GM10847 (cell line): ENCODE measurements around the gene CCKAR.

Experiments
- POLR2A ChIP-seq: IDR thresholded peaks from 2 replicates; pipeline ENCODE4 v1.6.1; 2011; ENCODE audit not compliant: insufficient read length; ENCODE audit errors: extremely low read depth

Gene CCKAR

GRCh38 chr4:26452565-26453531 is 37.4 kb downstream of the CCKAR start:
- TF ChIP-seq POLR2A = no peak

DNA sequence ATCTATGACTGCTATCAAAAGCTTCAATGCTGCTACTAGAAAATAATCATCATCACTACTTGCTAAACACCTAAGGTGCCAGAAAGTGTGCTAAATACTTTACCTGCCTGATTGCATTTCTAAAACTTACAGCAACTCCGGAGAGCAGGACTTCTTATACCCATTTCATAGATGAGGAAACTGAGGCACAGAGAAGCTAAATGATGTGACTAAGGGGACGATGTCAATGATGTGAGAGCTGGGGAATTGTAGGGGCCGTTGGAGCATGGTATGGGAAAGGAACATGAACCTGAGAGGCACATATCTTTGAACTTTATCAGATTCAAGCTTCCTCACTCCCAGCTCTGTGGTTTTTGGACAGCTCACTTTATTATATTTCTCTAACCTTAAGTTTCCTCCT is 38.7 kb downstream of the CCKAR start:
- TF ChIP-seq POLR2A = no peak

DNA sequence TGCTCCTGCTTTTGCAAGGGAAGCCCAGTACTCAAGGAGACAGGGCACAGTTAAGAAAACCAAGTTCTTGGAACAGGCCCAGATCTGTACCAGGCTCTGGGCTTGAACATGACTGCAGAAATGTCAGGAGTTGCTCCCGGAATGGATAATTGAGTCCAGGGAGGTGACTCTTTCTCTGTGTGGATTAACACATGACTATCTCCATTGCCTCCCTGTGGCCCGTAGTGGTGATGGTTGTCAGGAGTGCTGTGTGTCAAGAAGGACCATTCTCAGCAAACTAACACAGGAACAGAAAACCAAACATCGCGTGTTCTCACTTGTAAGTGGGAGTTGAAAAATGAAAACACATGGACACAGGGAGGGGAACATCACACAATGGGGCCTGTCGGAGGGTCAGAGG is 39.9 kb downstream of the CCKAR start:
- TF ChIP-seq POLR2A = no peak

- no peak for TF ChIP-seq POLR2A
Measured at GRCh38 chr4:26447378-26447777, 42.9 kb downstream of the CCKAR start.

- no peak for TF ChIP-seq POLR2A
Measured at GRCh38 chr4:26441771-26442170, 48.5 kb downstream of the CCKAR start.

DNA sequence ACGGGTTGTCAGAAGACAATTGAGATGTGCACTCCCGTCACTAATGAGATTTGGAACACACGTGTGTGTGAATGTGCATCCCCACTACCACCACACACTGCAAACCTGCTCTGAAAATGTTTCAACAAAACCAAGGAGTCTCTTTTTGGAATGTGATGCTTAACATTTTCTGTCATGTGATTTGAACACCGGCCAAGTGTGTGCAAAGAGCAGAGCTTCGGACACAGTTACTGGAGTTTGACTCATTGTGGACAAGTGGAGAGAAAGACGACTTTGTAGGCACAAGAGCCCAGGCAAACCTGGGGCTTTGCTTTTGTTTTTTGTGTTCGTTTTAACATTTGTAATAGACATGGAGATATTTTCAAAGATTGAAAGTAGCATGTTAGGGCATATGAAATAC is 49.2 kb downstream of the CCKAR start:
- TF ChIP-seq POLR2A = no peak

DNA sequence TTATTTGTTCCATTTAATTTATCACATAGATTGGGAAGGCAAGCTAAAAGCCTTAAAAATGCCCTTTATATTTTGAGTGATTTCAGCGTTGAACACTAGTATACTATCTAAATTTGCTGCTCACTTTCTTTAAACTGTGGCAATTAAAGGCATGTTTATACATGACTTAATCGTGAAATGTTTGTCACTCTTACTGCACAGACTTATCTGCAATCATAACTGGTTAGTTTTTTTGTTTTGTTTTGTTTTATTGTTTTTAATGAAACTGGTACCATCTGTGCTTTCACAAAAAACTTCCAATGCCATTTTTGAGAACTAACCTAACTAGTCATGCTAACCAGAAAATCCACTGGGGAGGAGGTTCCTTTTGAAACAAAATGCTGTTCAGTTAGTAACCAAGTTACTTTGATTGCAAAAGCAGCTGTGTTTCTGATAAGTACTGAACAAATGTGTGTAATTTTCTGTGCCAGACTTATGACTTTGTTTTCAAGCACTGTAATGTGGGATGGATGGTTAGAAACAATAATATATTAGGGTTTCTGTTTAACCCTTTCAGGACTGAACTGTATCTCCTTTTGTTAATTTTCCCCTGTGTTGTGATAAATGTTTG is 56.1 kb downstream of the CCKAR start:
- no peak for TF ChIP-seq POLR2A

DNA sequence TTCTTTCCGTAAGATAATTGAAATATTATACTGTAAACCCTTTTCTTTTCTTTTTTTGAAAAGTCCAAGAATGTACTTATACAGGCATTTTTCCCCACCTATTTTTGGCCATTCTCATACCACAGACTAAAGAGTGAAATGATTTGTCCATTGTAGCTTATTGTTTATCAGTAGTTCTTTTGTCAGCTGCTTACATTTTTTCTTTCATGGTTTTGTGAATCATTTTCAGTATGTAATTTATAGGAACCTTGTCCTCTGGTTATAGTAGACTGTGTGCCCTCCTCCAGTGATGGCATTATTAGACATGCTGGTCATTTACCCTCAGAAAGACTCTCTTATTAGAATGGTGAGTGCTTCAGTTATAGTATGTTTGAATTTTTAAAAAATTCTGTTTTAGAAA is 56.7 kb downstream of the CCKAR start:
- no peak for TF ChIP-seq POLR2A

- no peak for TF ChIP-seq POLR2A
Measured at GRCh38 chr4:26432419-26432818, 57.9 kb downstream of the CCKAR start.

GRCh38 chr4:26431461-26432180 is 58.7 kb downstream of the CCKAR start:
- TF ChIP-seq POLR2A = no peak
